Measurements from ENCODE around the gene VSIG8.
A peak's percentile ranks its signal among the peaks of the same experiment; 100 is the strongest.

Gene VSIG8

GRCh38 chr1:159857889-159858288 is 4.6 kb downstream of the VSIG8 start:
- no peak for DNase-seq (ENCODE audit: low read depth in 3 of 3)

GRCh38 chr1:159856576-159856975 is 5.9 kb downstream of the VSIG8 start:
- no peak for DNase-seq (ENCODE audit: low read depth in 3 of 3)

- DNase-seq (ENCODE audit: low read depth in 3 of 3) = no peak
Observed at GRCh38 chr1:159855709-159856108, 6.7 kb downstream of the VSIG8 start.

GRCh38 chr1:159854693-159855192 is 7.7 kb downstream of the VSIG8 start:
- peak; percentile 48 to 77 (median 58) for DNase-seq (ENCODE audit: low read depth in 3 of 3)

- peak in 1 of 3 experiments; percentile 26 for DNase-seq (ENCODE audit: low read depth in 3 of 3)
Observed at GRCh38 chr1:159854116-159854692, 8.3 kb downstream of the VSIG8 start.

GRCh38 chr1:159853417-159854115 is 8.9 kb downstream of the VSIG8 start:
- no peak for DNase-seq (ENCODE audit: low read depth in 3 of 3)

GRCh38 chr1:159851407-159851806 is 11.1 kb downstream of the VSIG8 start:
- DNase-seq (ENCODE audit: low read depth in 3 of 3) = no peak

- no peak for DNase-seq (ENCODE audit: low read depth in 3 of 3)
Observed at GRCh38 chr1:159849626-159850366, 12.7 kb downstream of the VSIG8 start.

GRCh38 chr1:159848326-159848725 is 14.1 kb downstream of the VSIG8 start:
- no peak for DNase-seq (ENCODE audit: low read depth in 3 of 3)

- DNase-seq (ENCODE audit: low read depth in 3 of 3) = no peak
Observed at GRCh38 chr1:159847231-159847630, 15.2 kb downstream of the VSIG8 start.

GRCh38 chr1:159845751-159846629 is 16.5 kb downstream of the VSIG8 start:
- DNase-seq (ENCODE audit: low read depth in 3 of 3) = no peak

- DNase-seq (ENCODE audit: low read depth in 3 of 3) = no peak
Observed at GRCh38 chr1:159843459-159843858, 19.0 kb downstream of the VSIG8 start.

GRCh38 chr1:159841749-159842148 is 20.7 kb downstream of the VSIG8 start:
- no peak for DNase-seq (ENCODE audit: low read depth in 3 of 3)

GRCh38 chr1:159839116-159839849 is 23.2 kb downstream of the VSIG8 start:
- DNase-seq (ENCODE audit: low read depth in 3 of 3) = no peak

GRCh38 chr1:159838715-159839114 is 23.7 kb downstream of the VSIG8 start:
- DNase-seq (ENCODE audit: low read depth in 3 of 3) = no peak

GRCh38 chr1:159835862-159836525 is 26.5 kb downstream of the VSIG8 start:
- no peak for DNase-seq (ENCODE audit: low read depth in 3 of 3)

- no peak for DNase-seq (ENCODE audit: low read depth in 3 of 3)
Observed at GRCh38 chr1:159835356-159835755, 27.1 kb downstream of the VSIG8 start.

GRCh38 chr1:159832309-159832708 is 30.1 kb downstream of the VSIG8 start:
- DNase-seq (ENCODE audit: low read depth in 3 of 3) = no peak

- no peak for DNase-seq (ENCODE audit: low read depth in 3 of 3)
Observed at GRCh38 chr1:159831412-159832141, 30.9 kb downstream of the VSIG8 start.

GRCh38 chr1:159830722-159831121 is 31.7 kb downstream of the VSIG8 start:
- no peak for DNase-seq (ENCODE audit: low read depth in 3 of 3)

Measured in stimulated activated CD4-positive, alpha-beta T cell treated with anti-CD3 and anti-CD28 coated beads, TNF-alpha, amount 100 ng/mL, for 24 hours (primary cell).